ENCODE results near the gene RABAC1. TPM values are rescaled to one million over a fixed set of nuclear protein-coding genes. Genes with fewer than 3 reads are reported as not detected.

The RABAC1 gene
- total RNA-seq, 2 donors from 2014 or later, result 79.6 to 89.7 TPM

DNA sequence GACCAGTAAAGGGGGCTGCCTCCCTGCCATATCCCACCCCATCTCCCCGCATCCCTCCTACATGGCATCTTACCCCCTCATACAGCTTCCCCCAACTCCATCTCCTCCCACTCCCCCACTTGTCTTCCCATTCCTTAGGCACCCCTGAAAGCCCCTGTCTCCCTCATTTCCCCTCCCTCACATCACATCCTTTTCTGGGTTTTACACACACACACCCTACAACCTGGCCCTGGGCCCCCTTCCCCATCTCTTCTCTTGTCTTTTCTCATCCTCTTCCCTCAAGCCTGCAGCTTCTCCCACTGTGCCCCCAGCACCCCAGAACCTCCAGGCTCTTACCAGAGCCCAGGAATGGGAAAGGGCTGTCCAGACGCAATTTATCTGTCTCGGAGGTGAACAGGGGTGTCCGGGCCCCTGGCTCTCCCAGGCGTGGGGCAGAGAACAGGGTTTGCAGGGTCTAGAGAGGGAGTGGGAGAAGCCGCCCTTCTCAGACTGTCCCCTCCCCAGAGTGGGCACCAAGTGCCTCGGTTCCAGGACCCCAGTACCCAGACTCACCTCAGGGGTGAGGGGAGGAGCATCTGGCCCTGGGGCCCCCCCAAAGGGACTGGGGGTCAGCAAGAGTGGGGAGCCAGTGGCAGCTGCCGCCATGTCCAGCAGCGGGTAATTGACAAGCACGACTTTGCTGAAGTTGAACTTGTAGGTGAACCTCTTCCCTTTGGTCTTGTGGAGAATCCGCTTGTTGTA is 50.2 kb downstream of the RABAC1 start:
- DNase-seq (ENCODE audit: low spot score) (no peak), ATAC-seq (no peak)
- peaks cover 6% of the 10 kb centered on the region for H3K36me3 Mint-ChIP-seq
- no peaks in the 10 kb centered on the region for H3K9me3 Mint-ChIP-seq
- peaks cover 7 to 12% of the 10 kb centered on the region in 2 donors for H3K27me3 Mint-ChIP-seq
- no peak overlapping the region for H3K4me3 Mint-ChIP-seq
- H3K4me1 Mint-ChIP-seq (ENCODE audit: low read depth in 2 of 2), result peaks cover 24 to 43% of the 10 kb centered on the region in 2 donors
- no peak overlapping the region for H3K27ac Mint-ChIP-seq

DNA sequence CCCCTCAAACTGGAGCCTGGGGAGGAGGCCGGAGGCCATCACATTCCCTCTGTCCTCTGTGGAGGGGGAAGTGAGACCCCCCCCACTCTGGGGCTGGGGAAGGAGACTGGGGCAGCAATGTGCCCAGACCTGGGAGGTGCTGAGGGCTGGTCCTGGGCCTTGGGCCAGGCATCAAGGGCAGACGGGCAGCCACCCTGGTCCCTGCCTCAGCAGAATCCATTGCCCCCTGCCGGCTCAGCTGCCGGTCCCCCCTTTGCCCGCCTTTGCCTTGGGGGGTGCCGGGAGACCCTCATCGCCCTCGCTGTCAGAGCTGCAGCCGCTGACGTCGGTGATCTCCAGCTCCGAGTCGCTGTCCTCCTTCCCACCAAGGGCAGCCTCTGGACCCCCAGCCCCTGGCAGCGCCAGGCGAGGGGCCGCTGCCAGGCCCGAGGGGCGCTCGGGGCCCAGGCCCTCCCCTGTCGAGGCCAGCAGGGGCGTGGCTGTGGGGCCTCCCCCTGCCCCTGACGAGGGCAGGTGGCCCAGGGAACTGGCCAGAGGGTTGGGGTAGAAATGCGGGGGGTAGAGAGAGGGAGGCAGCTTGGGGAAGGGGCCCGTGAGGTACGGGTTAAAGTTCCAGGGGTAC is 51.0 kb downstream of the RABAC1 start:
- ATAC-seq (no peak), DNase-seq (ENCODE audit: low spot score) (no peak)
- no peaks in the 10 kb centered on the region for H3K9me3 Mint-ChIP-seq
- peaks cover 6% of the 10 kb centered on the region for H3K36me3 Mint-ChIP-seq
- H3K4me3 Mint-ChIP-seq, result no peak overlapping the region
- peaks cover 7 to 12% of the 10 kb centered on the region in 2 donors for H3K27me3 Mint-ChIP-seq
- no peak overlapping the region for H3K27ac Mint-ChIP-seq
- H3K4me1 Mint-ChIP-seq (ENCODE audit: low read depth in 2 of 2), result peaks cover 23 to 47% of the 10 kb centered on the region in 2 donors

DNA sequence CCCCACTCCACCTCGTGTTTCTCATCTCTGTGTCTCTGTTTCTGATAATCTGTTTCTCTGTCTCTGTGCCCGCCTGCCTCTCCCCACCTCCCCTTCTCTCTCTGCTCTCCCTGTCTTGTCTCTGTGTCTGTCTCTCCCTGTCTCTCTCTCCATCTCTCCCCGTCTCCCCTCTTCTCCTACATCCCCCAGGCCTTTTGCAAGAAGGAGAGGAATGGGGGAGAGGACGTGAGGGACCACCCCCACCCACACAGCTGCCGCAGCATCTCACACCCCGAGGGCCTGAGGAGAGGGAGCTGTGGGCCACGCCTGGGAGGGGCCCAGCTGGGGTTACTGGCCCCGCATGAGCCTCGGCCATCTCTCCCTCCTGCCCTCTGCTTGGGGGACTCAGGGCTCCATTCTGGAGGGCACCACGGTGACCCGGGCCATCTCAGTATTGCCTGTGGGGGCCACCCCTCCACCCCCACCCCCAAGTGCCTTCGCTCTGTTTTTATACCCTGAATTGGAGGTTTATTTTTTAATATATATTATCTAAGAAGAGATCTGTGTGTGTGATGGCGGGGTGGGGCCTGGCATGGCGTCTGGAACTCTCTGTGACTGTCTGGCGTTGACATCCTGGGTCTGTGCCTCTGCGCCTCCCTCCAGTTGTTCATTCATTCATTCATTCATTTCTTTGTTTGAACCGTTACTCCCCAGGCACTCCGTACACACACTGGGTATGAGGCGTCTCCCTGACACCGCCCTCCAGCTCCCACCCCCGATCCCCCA is 52.0 kb downstream of the RABAC1 start:
- peak overlapping the region in 1 of 2 donors; percentile 59 for H3K27ac Mint-ChIP-seq
- no peak overlapping the region for H3K4me3 Mint-ChIP-seq
- peaks cover 4 to 7% of the 10 kb centered on the region in 2 donors for H3K27me3 Mint-ChIP-seq
- H3K36me3 Mint-ChIP-seq, result peaks cover 6% of the 10 kb centered on the region
- no peak for ATAC-seq
- peaks cover 23 to 43% of the 10 kb centered on the region in 2 donors for H3K4me1 Mint-ChIP-seq (ENCODE audit: low read depth in 2 of 2)
- DNase-seq (ENCODE audit: low spot score), result no peak
- no peaks in the 10 kb centered on the region for H3K9me3 Mint-ChIP-seq

Other genes with a start within 250 kb of the RABAC1 start
- gene CEACAM6, start 203.8 kb downstream of the RABAC1 start, total RNA-seq, result not detected
- not detected for gene CEACAM3, start 162.7 kb downstream of the RABAC1 start, total RNA-seq
- not detected for gene LYPD4, start 114.6 kb downstream of the RABAC1 start, total RNA-seq
- gene DMRTC2, start 114.3 kb downstream of the RABAC1 start, total RNA-seq, result not detected
- gene RPS19, start 99.1 kb downstream of the RABAC1 start, total RNA-seq, result 1,000 to 10,000 TPM; 1,532 to 1,595 TPM
- gene CD79A, start 82.0 kb downstream of the RABAC1 start, total RNA-seq, result 1 to 10 TPM in 1 of 2 donors, under 1 TPM in 1; 0.93 to 1.8 TPM
- gene ARHGEF1, start 76.1 kb downstream of the RABAC1 start, total RNA-seq, result 100 to 1,000 TPM; 321 to 444 TPM
- under 1 TPM; 0.67 TPM for gene ERFL, start 30.9 kb downstream of the RABAC1 start, total RNA-seq
- gene ATP1A3, start 34.9 kb upstream of the RABAC1 start, total RNA-seq, result 1 to 10 TPM; 2.0 to 4.2 TPM
- 1 to 10 TPM in 1 of 2 donors, under 1 TPM in 1; 0.21 to 1.0 TPM for gene GRIK5, start 110.9 kb upstream of the RABAC1 start, total RNA-seq
- gene ZNF574, start 116.8 kb upstream of the RABAC1 start, total RNA-seq, result 10 to 100 TPM; 14.2 to 16.1 TPM
- gene POU2F2, start 173.1 kb upstream of the RABAC1 start, total RNA-seq, result 10 to 100 TPM; 21.6 to 30.5 TPM

All from natural killer cell treated with Interleukin-12 subunit alpha and Interleukin-12 subunit beta and Interleukin-15 and Interleukin-18, amount 100 ng/mL, for 72 hours (primary cell).